ENCODE data around the gene TSPAN4.

The TSPAN4 gene

DNA sequence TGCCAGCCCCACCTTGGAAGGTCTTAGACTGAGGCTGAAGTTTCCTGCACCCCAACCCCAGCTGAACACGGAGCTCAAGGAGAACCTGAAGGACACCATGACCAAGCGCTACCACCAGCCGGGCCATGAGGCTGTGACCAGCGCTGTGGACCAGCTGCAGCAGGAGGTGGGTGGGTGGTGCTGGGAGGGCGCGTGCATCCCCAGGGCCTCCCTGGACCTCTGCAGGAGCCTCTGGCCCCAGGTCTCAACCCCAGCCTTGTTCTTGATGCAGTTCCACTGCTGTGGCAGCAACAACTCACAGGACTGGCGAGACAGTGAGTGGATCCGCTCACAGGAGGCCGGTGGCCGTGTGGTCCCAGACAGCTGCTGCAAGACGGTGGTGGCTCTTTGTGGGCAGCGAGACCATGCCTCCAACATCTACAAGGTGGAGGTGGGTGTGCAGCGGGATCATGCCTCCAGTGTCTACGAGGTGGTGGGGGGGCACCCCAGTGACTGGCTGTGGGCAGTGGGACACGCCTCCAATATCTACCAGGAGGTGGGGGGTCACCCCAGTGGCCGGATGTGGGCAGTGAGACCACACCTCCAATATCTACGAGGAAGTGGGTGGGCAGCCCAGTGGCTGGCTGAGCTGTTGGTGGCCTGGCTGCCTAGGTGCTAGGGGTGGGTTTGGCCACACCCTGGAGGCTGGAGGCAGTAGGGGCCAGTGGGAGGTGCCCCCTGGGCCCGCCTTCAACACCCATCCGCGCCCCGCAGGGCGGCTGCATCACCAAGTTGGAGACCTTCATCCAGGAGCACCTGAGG lies 5.3 kb upstream of the TSPAN4 start:
- DNase-seq, result no peak

DNA sequence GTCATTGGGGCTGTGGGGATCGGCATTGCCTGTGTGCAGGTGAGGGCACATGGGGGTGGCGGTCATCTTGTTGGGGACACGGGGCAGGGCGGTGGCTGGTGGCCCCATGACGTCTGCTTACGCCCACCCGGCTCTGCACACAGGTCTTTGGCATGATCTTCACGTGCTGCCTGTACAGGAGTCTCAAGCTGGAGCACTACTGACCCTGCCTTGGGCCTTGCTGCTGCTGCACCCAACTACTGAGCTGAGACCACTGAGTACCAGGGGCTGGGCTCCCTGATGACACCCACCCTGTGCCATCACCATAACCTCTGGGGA lies 4.7 kb upstream of the TSPAN4 start:
- no peak for DNase-seq

DNA sequence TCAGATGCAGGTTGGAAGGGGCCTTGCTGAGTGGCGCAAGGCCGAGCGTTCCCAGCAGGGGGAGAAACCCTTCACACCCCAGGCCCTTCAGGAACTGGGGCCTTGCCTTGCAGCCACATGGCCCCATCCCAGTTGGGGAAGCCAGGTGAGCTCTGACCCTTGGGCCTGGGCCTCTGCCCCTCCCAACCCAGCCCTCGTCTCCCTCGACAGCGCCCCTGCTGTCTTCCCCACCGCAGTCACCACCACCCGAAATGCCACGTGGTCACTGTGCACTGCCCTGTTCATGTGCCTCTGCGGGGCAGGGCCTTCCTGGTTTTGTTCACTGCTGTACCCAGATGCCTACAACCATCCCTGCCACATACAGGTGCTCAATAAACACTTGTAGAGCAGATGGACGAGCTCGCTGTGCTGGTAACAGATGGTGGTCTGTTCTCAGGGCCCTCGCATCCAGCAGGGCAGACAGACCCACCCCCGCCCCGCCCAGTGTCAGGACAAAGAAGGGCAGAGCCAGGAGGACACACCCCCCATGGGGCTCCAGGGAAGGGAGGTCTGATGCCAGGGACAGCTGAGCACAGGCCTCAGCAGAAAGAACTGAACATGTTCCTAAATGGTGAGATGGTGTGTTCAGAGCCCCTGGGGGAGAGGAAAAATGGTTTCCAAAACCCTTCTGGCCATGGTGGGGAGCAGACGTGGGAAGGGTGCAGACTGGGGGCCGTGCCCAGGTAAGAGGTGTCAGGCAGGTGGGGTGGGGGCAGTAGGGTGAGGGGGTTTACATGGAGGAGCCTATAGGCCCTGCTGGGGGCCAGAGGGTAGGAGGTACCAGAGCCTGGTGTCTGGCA lies 4.0 kb upstream of the TSPAN4 start:
- DNase-seq, result no peak

DNA sequence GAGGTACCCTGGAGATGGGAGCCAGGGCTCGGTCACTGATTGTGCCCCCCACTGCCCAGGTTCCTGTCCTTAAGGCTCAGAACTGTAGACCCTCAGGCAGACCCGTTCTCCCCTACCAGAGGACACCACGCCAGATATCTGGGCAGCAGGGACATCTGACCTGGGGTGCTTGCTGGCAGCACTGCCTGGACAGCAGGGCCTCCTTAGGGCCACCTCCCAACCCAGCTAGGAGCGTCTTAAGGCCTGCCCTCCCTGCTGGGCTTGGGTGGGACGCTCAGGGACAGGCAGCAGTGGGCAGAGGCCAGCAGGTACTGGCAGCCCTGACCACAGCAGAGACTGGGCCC lies 3.4 kb upstream of the TSPAN4 start:
- no peak for DNase-seq

DNA sequence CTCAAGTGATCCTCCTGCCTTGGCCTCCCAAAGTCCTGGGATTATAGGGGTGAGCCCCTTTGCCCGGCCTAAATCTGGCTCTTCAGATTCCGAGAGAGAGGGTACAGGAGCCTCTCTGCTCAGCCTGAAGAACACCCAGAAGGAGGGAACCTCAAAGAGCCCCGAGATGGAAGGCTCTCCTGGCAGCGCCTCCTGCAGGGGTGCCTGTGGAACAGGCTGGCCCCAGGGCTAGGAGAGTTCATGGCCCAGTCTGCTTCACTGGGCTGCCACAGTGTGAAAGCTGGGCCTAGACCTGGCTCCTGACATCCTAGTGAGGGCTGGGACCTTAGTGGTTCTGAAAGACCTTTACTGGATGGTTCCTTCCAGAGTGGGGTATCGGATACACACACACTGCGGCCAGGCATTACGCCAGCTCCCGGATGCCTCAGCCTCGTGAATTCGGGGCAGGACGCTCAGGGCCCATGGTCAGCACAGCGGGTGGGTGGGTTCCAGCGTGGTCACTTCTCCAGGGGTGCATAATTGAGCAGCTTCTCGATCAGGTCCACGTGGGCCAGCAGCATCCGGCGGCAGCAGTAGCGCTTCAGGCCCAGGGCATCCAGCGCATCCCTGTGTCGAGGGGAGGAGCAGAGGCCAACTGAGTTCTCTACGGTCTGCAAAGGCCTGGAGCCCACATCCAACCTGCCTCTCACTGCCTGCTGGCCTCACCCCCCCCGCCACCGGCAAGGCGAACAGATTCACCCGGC lies 2.6 kb upstream of the TSPAN4 start:
- no peak for DNase-seq

DNA sequence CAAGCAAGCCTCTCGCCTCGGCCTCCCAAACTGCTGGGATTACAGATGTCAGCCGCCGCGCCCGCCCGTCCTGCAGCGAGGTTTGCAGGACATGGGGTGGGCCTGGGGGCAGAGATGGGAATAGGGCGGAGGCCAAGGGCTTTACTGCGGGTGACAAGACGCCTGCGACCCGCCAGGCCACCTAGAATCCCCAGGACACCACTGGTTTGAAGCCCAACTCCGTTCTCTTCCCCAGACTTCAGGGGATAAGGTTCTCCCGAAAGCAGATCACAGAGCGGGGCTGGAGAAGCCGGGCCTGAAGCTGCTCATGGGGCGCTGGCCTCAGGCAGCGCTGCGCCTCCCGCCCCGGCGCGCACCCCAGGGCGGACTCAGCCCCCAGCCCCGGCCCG lies 677 bp upstream of the TSPAN4 start:
- no peak for DNase-seq

DNA sequence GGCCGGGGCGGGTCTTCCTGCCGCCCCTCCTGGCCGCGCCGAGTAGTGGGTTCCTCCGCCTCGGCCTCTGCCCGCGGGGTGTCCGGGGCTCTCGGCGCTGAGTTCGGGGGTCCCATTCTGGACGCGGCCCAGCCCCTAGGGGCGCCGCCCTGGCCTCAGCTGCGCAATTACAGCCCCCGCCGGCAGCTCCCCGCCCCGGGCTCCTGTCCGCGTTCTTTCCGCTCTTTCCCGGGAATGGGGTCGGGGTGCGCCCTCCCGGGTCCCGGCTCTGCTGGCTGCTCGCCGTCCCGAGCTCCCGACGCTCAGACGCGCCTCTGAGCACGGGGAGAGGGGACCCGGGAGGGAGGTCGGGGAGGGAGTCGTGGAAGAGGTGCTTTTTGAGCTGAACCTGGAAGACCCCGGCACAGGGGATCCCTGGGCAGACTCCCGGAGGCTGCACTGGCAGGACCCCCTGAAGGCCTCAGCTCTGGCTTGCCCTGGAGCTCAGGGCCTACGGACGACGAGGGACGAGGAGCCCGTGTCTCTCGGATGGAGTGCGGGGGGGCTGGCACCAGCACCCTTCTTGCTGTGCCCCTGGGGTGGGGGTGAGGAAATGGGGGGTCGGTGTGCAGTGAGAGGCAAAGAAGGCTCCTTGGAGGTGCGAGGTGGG lies 558 bp downstream of the TSPAN4 start:
- no peak for DNase-seq

DNA sequence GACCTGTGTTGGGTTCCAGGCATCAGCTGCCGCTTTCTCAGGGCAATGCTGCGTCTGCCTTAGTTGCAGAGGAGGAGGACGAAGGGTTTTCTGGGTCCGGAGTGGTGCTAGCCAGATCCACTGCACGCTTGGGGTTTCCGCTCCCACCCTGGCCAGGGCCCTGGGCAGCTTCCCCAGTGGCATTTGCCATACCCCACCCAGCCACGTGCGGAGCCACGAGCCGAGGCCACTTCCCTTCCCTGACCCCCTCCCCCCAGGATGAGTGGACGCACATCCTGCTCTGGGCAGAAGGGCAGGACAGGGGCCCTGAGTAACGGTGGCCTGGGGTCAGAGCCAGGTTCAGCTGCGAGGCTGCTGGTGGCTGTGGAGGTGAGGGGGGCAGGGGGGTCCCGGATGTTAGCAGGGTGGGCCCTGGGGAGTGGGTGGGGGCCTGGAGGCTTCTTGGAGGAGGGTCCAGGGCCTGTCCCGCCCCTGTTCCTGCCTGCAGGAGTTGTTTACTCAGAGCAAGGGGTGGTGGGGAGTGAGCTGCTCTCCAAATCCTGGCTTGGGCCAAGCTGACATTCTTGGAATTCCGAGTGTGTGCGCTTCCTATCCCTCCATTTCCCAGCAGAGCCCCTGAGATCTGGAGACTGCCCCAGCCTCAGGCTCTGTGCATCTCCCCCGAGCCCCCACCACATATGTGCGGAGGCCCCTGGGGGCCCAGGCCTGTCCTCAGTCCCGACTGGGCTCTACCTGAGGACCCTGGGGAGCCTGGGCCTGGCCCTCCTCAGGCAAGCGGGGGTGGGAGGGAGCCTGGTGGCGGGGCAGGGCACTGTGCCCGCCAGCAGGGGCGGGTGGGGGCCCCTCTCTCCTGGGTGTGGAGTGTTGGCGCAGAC lies 1.4 kb downstream of the TSPAN4 start:
- DNase-seq, result no peak

DNA sequence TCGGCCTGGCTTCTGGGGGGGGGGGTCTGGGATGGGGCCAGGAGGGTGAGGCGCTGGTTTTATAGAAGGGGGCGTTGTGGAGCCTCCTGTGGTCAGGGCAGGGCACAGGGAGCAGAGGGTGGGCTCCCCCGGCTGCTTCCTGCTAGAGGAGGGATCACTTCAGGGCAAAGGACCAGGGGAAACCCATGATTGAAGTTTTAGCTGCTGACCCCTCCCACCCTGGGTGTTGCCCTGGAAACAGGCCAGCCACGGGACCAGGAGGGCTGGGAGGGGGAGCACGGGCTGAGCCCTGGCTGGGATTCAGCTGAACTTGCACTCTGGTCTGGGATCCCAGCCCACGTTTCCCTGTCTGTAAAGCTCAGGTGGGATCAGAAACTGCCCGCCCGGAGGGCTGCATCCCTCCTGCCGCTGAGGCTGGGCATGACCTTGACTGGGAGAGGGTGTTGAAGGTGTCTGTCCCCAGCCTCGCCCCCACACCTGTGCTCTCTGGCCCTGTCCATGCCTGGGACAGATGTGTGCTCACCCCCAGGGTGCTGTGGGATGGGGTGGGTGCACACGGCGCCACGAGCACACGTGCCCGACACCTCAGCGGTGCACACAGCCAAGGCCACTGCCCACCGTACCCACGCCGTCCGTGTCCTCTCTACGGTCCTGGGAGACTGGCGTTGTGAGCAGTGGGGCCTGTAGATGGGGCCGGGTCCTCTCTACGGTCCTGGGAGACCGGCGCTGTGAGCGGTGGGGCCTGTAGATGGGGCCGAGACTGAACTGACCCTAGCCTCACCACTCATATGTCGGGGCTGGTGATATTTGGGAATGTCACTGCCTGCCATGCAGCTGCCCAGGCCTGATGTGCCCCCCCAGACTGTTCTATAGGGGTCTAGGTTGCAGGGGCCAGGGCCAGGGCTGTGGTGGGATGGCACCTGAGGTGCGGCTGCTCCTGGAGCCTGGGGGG lies 2.3 kb downstream of the TSPAN4 start:
- no peak for DNase-seq

DNA sequence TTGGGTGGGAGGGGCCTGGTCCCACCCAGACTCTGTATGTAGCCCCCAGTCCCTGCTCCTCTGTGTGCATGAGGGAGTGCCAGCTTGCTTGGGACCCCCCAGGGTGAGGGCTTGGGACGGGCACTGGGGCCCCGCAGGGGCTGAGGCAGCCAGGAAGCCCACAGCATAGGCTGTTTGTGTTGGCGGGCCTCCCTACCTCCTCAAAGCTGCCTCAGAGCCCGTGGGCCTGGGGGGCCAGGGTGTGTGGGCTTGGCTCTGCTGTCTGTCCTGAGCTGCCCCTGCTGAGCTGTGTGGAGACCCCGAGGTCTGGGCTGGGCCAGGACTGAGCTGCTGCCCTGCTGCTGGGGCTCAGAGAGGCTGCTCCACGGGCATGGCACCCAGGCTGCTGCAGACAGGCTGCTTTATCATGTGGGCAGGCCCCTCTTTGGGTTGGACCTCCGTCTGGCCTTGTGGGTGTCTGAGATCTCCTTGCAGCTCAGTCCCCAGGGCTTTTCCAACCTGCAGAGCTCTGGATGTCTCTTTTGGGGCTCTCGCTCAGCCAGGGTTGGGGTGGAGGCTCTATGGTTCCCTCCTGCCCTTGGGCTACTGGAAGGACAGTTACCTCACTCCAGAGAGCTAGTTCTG lies 3.3 kb downstream of the TSPAN4 start:
- no peak for DNase-seq

DNA sequence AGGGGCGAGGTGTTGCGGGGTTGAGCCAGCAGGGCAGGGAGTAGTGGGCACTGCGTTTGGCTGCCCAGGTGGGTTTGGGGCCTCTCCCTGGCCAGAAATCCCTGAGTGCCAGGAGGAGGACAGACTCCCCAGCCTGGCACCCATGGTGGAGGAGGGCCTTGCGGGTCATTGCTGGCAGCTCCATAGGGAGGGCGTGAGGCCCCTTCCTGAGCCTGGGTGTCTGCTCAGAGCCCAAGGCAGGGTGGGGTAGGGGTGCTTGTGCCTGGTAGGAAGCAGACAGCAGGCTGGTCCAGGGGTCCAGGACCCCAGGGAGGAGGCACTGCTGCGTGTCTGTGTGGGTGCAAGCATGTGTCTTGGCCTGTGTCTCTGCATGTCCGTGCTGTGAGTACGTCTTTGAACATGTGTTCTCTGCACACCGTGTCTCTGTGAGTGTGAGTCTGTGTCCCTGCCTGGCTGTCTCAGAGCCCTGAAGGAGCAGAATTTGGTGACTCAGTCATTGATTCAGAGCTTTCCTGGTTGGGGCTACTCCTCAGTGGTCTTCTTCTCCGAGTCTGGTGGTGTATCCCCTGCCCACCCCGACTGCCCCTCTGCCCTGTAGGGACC lies 3.9 kb downstream of the TSPAN4 start:
- no peak for DNase-seq

DNA sequence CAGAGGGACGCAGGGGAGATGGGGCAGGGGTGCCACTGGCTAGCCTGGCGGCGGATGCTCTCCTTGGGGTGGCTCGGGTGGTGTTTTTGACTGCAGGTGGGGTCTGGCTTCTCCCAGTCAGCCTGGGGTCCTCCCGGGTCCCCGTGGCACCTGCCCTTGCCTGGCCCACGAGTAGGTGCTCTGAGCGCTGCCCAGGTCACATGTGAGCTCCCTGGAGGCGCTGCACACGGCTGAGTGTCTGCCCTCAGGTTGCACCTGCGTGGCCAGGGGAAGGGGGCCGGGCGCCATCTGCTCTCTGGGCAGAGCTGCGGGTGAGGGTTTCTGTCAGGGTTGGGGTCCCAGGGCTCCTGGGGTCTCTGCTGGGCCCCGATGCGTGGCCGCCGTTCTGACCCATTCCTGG lies 5.2 kb downstream of the TSPAN4 start:
- DNase-seq, result no peak

DNA sequence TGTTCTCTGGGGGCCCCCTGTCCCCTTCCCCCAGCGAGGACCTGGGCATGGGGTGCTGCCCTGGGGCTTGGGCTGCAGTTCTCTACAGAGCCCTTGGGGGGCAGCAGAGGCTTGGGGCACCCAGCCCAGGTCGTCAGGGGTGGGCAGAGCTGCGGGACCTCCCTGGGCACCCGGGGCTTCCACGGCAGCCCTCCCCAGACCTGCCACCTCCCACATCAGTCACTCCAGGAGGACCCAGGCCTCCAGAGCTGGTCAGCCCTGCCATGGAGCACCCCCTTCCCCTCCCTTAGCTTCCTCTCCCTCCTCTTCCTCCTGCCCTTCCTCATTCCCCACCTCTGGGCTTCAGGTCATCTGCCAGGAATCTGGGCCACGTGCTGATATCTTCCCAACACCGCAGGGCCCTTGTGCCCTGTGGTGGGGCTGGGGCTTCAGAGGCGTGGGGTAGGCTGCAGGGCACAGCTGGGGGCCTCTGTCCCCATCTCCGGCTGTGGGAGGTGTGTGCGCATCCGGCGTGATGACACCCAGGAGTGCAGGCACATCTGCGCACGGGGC lies 5.8 kb downstream of the TSPAN4 start:
- DNase-seq, result peak; percentile 48

DNA sequence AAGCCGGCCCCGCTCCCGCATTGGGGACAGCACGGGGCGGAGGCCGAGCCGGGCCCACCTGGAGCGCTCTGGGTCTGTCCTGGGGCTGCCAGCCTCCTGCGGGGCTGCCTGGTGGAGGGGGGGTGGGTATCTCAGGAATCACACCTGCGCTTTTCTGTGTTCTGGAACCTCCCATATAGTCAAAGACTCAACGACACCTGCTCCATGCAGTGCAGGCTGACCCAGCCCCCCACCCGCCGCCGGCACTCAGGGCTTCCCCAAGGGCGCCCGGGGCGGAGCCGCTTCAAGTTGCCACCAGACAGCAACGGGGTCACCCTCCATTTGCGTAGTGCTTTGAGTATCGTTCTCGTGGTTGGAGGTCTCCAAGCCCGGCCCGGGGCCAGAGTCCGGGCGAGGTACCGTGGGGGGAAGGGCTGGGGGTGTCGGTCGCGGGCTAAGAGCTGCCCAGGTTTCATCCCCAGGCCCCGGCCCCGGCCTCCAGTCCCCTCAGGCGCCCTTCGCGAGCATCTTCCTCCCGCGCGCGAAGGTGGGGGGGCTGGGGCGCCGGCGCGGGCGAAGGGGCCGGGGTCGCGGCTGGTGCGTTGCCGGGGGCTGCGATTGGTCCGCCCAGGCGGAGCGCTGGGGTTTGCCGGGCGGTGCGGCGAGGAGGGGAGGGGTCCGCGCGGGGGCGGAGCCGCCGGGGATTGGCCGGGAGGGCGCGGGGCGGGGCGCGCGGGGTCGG lies 6.6 kb downstream of the TSPAN4 start:
- no peak for DNase-seq

DNA sequence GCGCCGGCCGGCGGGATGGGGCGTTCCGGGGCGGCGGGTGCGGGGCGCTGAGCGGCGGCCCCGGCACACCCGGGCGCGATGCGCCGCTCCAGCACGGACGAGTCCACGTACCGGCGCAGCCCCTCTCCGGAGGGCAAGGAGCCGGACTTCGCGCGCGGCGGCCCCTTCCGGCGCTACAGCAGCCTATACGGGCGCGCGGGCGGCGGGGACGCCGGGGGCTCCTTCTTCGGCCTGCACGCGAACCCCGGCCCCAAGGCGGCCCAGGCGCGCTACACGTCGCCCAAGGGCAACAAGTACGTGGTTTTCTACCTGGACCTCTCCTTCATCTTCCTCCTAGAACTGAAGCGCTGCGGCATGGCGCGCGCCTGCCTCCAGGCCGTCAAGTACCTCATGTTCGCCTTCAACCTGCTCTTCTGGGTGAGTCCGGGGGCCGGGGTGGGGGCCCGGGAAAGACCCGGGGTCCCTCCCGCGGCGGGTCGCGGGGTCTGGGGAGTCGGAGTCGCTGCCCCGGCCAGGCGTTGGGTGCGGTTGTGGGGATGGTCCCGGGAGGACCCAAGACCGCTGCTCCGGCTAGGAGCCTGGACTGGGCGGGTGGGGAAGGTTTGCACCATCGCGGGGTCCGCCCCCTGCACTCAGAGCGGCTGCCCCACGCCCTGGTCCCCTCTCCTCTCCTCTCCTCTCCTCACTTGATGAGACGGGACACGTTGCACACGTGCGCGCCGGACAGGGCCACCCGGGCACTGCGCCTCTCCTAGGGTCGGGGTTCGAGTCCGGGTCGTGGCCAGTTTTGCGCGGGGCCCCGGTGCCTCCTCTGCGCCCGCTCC lies 7.5 kb downstream of the TSPAN4 start:
- DNase-seq, result no peak

DNA sequence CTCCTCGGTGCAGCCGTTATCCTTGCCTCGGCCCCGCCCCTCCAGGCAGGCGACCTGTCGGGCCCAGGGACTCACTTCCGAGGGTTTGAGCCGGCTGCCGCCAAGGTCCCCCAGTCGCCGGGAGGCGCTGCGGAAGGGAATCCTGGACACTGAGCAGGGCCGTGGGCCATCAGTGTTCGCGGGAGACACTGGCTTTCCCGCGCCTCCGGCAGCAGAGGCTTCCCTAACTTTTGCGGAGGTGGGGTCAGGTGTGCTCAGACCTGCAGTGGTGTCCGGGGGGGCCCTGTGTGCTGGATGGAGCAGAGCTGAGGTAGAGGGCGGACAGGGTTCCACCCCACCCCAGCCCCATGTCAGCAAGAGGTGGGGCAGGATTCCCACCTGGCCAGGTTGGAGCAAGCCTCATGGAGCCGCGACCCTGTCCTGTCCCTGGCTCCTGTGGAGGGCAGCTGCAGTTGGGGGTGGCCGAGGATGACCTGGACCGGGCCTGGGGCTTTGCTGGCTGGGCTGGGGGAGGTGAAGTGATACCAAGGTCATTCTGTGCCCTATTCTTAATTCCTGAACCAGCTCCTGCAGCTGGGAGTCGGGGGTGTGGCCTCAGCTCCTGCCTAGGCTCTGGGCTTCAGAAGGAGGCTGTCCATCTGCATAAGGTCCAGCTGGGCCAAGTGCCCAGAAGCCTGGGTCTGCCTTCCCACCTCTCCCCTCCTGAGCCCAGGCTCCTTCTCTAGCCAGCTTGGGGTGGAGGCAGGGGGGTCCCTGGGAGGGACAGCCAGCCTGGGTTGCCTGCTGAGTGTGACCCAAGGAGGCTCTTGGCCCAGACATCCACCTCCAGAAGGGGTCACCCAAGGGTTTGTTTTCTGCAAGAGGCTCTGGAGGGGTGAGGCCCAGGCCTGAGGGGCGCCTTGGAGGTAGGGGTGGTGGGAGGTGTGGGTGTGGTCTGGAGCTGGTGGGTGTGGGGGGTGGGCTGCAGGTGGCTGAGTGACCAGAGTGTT lies 8.4 kb downstream of the TSPAN4 start:
- no peak for DNase-seq

DNA sequence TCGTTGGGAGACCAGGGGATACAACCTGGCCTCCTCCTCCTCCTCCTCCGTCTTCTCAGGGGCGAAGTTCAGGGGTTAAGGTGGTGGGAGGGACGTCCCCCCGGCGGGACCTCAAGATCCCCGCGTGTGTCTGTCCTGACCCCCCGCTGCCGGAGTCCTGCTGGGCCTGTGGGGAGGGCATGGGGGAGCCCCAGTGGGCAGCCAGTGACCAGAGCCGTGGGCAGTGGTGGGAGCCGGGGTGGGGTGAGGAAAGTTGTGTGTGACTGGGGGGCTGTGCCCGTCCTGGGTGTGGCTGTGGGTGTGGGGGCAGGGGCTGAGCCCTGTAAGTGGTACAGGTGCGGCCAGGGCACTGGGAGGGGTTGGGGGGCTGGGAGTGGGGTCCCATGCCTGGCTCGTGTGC lies 10.1 kb downstream of the TSPAN4 start:
- DNase-seq, result no peak
